Astrocyte of the cerebellum (primary cell): Measurements from ENCODE around the gene SHC1.

Experiments used
- DNase-seq: peaks from one replicate; pipeline ENCODE4 v3.0.0-alpha.2; 2011; ENCODE audit warnings: low read depth
- H3K4me3 ChIP-seq: 2 replicates; pipeline ENCODE4 v1.5.1; 2011; ENCODE audit warnings: mild to moderate bottlenecking, low read depth, low read length, moderate library complexity
- in situ Hi-C: cut with HindIII; loops from 2 replicates; pipeline ENCODE4 v1.10.0; 2017; ENCODE audit warnings: low sequenced_read_pairs
- TF ChIP-seq, protein P1 (sequence below): IDR thresholded peaks from 2 replicates; pipeline ENCODE4 v1.5.1; 2012; ENCODE audit warnings: low read length, low read depth, moderate library complexity, mild to moderate bottlenecking; ENCODE audit errors: missing control alignments

The SHC1 gene

DNA sequence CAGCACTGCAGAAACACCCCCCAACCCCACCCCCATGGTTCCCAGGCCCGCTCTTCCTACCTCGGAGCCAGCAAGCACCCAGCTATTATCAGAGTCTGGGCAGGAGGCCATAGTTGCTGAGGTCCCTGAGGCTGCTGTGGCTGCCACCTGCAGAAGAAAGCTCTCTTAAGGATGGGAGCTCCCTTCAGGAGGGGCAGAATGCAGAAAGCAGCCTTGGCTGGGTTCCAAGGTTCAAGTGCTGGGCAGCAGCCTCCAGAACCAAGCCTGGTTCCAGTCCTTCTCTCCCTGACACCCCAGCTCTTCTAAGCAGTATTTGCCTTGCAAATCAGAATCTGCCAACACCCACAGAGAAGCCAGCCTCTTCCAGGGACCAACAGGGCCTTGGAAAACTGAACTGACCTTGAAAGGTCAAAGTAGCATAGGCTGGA lies 16.9 kb downstream of the SHC1 start:
- no peak for DNase-seq
- H3K4me3 ChIP-seq = no peak overlapping the region
- in situ Hi-C loops = no loop called here
- TF ChIP-seq, protein P1, sequence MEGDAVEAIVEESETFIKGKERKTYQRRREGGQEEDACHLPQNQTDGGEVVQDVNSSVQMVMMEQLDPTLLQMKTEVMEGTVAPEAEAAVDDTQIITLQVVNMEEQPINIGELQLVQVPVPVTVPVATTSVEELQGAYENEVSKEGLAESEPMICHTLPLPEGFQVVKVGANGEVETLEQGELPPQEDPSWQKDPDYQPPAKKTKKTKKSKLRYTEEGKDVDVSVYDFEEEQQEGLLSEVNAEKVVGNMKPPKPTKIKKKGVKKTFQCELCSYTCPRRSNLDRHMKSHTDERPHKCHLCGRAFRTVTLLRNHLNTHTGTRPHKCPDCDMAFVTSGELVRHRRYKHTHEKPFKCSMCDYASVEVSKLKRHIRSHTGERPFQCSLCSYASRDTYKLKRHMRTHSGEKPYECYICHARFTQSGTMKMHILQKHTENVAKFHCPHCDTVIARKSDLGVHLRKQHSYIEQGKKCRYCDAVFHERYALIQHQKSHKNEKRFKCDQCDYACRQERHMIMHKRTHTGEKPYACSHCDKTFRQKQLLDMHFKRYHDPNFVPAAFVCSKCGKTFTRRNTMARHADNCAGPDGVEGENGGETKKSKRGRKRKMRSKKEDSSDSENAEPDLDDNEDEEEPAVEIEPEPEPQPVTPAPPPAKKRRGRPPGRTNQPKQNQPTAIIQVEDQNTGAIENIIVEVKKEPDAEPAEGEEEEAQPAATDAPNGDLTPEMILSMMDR = no peak

GRCh38 chr1:154952664-154953063 lies 17.9 kb downstream of the SHC1 start:
- no peak overlapping the region for H3K4me3 ChIP-seq
- in situ Hi-C loops = no loop called here
- TF ChIP-seq, protein P1 = no peak
- no peak for DNase-seq

DNA sequence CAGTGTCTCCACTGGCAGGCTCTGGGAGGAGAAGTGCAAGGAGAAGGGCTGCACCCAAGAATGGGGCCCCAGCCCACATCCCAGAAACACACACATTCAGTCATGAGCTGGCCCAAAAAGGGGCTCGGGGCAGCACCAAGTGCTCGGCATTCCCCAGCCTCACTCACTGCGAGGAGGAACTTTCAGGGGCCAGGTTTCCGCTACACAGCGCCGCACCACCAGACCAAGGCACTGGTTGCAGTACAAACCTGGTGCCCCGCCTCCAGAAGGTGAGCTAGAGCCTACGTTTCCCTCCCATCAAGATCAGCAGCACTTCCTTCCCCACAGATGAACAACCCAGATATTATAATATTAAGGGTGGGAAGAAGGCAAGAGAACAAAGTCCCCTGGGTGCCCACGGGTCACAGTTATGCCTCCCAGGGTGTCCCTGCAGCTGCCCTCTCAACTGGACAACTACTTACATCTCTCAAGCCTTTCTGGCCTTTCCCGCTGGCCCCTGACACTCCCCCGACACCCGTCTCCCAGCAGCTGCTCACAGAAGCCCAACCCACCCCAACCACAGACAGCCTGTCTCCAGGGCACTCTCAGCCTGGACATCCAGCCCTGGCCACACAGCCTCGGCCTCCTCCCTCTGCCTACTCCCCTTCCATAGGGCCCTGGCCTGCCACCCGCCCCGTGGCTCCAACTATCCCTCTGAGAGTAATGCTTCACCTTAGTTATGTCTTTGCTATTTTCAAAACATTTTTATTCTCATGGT lies 18.5 kb downstream of the SHC1 start:
- H3K4me3 ChIP-seq = no peak overlapping the region

GRCh38 chr1:154948079-154948478 lies 22.5 kb downstream of the SHC1 start:
- H3K4me3 ChIP-seq = no peak overlapping the region
- in situ Hi-C loops = no loop called here
- TF ChIP-seq, protein P1 = no peak
- DNase-seq = no peak

More for the DNA sequence above, 18.5 kb downstream of the SHC1 start:
- in situ Hi-C loops = no loop called here
- DNase-seq = no peak
- TF ChIP-seq, protein P1 = no peak

GRCh38 chr1:154945962-154946850 lies 24.3 kb downstream of the SHC1 start:
- H3K4me3 ChIP-seq = no peak overlapping the region
- in situ Hi-C loops = no loop called here
- TF ChIP-seq, protein P1 = no peak
- no peak for DNase-seq

GRCh38 chr1:154945160-154945961 lies 25.2 kb downstream of the SHC1 start:
- TF ChIP-seq, protein P1 = no peak
- no peak for DNase-seq
- in situ Hi-C loops = no loop called here
- H3K4me3 ChIP-seq = no peak overlapping the region
